DMS79 treated with DMSO at 0.1 percent for 48 hours (cell line): ENCODE data around the gene MAD1L1.

Experiments
- DNase-seq: peaks from one replicate; lab custom pipeline; 2025; lab: John Stamatoyannopoulos, UW

The MAD1L1 gene

DNA sequence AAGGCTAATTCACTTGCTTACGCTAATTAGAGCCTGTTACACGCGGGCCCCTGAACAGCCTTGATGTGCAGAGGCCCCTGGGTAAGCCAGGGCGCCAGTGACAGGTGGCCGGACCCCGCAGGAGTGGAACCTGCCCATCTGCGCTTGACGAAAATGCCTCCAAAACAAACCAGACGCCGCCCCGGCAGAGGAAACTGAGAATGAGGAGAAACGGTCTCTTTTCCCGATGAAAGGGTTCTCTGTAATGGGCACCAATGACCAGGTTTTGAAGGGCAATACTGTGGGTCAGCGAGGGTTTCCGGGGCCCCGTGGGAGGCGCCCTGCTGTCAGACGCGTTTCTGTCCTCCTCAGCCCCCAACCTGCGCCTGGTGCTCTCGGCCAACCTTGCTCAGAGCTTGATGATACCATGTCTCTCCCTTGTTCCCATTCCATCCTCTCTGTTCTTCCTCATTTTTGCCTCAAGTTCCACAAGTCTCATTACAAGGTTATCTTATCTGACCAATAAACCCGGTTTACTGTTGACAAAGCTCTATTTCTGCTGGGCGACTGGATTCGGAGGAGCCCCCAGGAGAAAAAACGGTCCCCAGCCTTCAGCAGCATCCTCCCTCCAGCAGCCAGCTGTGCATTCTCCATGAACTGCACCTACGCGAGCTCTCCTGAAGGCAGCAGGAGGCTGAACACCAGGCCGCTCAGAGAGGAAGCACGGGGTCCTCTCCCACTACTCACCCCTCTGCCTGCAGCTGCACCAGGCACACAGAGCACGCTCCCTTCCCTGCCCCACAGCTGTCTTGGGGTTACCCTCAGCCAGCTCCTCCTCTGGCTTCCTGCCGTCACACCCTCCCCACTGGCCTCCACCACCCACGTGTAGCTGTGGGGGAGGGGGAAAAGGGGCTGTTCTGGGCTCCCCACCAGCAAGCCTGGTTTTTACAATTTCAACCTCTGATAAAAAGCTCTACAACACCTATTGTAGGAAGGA lies 202.0 kb downstream of the MAD1L1 start:
- DNase-seq, result no peak

DNA sequence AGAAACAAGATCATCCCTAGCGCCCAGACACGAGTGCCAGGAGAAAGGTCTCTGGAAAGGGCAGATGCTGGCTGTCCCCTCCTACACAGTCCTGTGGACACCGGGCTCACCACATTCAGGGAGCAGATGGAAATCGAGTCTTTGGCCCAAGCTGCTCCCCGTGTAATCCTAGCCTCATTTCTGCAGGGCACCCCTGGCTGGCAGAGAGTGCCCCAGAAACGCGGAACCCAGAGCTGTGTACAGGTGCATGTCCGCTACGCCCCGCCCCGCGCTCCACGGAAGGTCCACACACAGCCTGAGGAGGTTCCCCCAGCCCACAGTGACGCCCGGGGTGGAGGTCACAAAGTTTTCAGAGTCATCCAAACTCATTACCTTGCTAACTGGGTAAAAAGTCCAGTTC lies 202.8 kb downstream of the MAD1L1 start:
- no peak for DNase-seq

DNA sequence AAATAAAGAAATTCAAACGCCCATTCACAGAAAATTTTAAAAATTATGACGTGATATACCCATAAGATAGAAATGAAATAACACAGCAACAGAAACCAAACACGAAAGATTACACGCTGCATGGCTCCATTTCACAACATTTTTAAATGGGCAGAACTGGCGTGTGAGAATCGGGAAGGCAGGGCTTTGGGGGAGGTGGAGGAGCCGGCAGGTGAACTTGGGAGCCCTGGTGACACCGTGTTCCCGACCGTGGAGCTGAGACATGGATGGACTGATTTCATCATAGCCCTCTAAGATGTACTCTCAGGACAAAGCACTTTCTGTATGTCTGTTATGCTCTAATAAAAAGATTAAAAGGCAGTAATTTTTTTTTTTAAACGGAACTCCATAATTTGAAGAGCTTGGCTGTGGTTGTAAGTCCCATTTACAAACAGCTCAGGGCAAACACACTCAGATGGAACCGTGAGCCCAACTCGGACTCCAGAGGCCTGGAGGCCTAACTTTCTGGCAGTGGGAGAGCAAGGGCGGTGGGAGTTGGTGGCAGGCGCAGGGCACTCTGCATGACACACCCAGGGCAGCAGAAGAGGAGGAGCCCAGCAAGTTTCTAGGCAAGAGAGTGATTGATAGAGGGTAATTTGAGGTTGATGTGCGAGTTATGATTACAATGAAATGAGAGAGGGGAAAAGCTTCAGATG lies 203.4 kb downstream of the MAD1L1 start:
- peak; percentile 20 for DNase-seq

DNA sequence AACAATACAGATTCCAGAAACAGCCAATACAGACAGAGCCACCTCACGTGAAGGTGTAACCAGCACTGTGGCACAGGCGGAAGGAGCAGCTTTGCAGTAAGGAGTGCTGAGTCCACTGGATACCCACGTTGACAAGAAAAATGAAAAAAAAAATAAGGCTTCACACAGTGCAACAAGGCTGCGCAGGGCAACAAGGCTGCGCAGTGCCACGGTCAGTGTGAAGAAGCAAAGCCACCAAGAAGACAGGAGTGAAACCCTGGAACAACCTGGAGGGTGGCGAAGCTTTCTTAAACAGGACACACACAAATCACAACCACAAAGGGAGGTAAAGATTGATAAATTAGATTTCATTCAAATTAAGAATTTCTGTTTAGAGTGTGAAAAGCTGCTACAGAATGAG lies 204.0 kb downstream of the MAD1L1 start:
- DNase-seq, result no peak

DNA sequence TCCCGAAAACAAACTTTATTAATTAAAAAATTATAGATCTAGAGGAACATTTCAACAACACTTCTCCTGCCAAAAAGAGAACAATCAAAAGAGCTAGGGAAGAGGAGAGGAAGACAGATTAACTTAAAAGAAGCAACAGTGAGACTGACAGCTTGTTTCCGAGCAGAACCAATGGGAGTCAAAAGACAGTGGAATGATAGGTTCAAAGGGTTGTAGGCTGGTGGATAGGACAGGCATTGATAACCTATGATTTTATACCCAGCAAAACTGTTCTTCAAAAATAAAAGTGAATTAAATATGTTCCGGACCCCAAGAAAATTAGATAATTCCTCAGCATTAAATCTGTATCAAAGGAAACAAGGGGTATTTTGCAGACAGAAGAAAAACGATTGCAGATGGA lies 207.6 kb downstream of the MAD1L1 start:
- DNase-seq, result no peak

DNA sequence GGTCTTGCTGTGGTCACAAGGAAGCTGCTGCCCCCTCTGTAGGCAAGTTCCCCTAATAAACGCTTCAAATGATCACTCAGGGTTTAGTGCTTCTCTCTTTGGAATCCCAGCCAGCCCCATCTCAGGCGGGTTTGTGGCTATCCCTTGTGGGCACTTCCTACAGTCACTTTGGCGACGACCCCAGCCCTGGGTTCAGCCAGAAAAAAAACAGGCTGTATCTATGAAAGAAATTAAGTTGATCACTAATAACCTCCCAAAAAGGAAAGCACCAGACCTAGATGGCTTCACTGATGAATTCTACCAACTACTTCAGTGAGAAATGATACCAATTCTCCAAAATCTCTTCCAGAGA lies 208.2 kb downstream of the MAD1L1 start:
- DNase-seq, result no peak

DNA sequence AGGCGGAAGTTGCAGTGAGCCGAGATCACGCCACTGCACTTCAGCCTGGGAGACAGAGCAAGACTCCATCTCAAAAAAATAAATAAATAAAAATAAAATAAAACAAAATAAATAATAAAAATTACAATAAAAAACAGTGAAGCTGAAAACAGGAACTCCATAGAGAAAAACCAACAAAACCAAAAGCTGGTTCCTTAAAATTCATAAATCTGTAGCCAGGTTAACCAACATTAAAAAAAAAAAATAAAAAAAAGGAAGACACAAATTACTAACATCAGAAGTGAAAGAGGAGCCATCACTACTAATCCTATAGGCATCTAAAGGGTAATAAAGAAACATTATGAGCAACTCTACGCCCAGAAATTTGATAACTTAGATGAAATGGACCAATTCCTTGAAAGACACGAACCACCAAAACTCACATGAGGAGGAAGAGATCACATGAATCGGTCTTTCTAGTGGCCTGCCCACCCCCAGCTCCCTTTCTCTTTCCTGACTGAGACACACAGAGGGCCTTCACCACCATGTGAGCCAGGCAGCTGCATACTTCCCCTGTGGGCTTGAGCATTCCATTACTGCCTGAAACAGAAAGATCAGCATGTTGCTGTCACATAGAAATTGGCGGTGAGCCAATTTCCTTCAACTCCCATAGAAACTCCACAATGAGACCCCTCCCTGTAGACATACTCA lies 208.7 kb downstream of the MAD1L1 start:
- no peak for DNase-seq

DNA sequence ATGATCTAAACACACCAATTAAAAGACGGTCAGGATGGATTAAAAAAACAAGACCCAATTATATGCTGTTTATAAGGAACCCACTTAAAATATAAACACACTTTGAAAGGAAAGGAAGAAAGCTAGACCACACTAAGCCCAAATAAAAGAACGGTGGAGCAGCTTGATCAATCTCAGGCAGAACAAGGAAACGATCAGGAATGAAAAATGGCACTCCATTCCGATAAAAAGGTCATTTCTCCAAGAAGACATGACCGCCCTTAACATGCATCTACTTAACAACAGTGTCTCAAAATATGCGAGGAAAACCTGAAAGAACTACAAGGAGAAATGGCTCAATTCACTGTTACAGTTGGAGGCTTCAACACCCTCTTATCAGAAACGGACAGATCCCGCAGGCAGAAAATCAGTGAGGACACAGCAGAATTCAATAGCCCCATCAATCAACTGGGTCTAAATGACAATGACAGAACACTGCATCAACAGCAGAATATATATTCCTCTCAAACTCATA lies 210.0 kb downstream of the MAD1L1 start:
- no peak for DNase-seq

DNA sequence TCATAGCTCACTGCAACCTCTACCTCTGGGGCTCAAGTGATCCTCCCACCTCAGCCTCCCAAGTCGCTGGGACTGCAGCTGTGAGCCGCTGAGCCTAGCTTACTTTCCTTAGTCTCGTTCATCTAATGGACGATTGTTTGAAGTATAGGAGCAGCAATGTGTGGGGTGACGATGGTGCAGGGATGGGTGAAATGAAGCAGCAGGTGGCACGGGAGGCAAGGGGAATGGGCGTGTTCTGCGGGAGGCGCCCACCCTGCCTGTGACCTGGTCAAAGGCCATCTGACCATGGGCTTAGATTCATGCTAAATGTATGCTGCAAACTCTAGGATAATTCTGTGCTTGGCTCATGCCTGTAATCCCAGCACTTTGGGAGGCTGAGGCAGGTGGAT lies 210.7 kb downstream of the MAD1L1 start:
- no peak for DNase-seq

DNA sequence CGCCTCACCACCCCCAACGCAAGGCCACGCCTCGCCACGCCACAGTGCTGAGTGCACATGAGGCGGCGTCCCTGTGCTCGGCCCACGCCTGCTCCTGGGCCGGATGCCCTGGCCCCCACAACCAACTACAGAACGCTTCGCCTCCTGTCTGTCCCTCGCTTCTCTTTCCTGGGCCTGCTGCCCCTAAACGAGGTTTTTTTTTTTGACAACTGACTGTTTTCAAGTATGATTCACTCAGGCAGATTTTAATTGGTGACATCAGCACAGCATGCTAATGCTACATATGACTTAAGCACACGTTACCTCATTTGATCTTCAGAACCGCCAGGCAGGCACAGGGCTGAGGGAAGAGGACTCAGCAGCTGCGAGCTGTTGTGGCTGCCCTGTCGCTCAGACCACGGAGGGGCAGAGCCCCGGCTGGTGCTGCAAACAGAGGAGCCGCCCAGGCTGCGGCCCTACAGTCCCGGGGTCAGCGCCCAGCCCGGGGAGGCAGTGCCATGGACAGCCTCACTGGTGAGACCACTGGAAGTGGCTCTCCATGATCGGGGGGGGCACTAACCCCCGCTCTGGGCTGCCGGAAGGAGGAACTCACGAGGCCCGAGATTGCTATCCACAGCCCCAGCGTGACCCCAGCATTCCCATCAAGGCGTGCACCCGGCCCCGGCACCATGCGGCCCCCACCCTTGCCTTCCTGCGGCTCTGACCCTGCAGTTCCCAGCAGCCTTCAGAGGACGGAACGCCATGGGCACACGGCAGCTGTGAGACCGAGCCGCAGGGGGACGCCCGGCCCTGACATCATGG lies 212.8 kb downstream of the MAD1L1 start:
- no peak for DNase-seq

DNA sequence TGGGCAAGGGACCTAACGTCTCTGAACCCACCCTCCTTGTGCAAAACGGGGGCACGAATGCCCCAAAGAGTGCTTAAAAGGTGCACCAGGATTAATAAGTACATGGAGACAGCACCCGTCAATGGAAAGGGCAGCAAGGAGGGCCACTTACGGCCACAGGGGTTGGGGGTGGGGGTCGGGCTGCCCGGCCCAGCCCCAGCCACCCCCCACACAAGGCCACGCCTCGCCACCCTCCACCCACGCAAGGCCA lies 213.4 kb downstream of the MAD1L1 start:
- no peak for DNase-seq

DNA sequence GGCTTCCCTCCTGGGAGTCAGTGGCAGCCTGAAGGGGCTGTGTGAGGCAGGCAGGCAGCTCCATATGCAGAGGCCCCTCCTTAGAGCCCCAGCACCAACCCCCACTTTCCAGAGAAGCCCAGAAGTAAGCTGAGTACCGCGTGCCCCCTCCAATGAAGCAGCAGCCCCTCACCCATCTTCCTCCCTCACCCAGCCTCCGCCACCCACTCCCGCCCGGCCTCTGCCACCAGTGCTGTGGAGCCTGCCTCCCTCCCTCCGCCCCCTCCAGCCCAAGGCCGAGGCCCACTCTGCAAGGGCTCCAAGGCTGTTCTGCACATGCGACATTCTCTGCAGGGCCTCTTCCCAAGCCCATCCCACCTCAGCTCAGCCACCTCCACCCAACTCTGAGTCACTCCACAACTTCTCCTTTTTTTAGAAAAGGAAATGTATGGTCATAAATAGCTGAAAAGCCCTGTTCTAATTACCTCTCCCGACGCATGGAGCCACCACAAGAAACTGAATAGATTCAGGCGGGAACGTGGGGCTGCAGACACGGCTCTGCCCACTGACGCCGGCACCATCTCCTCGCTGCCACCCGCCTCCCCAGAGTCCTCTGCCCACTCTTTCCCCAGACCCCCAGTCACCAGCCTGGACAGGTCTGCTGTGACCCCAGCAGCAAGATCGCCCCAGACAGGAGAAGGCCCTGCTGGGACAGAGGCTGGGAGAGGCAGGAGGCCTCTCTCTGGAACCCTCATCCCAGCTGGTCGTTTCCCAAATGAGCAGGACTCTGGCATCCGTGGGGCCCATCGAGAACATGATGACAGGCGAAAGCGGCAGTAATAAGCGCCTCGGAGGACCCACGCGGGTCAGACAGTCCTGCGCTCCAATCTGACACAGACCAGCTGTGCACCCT lies 213.9 kb downstream of the MAD1L1 start:
- no peak for DNase-seq

DNA sequence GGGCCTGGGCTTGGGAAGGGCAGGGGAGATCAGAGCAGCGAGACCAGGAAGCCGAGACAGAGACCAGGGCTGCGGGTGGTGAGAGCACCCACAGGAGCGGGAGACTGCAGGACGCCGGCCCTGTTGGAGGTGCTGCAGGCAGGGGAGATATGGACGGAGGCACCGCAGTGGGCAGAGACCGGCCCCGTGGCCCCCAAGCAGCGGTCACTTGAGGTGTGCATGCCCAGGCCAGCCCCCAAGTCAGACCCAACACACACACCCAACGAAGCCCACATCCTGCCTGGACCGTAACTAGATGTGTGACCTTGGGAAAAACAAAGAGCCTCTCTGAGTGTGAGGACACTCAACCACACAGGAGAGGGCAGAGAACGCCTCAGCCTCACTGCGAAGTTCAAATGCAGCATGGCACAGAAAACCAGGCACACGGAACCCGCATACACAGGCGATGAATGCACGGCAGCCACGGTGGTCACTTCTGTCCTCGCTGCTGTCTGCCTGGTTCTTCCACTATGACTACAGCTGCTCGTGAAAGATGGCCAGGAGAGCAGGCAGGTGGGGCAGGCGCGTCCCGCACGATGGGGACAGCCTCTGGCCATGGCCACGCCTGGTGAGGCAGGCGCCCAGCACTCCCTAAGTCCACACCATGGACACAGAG lies 214.7 kb downstream of the MAD1L1 start:
- DNase-seq, result no peak

DNA sequence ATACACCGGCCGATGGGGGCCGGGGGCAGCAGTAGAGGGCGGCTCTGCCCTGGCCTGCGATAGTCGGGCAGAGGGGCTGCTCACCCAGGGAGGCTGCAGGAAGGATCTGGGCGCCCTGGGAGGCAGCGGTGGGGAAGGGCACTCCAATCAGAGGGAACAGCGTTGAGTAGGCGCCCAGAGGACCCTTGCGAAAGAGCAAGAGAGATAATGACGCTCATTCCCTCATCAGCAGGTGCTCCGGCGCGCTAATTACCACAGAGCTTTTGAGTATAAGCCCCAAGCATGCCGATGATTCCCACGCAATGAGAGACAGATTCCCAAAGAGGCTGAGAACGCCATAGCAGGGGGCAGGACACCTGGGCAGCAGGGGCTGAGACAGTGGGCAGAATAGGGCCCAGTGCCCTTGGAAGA lies 215.3 kb downstream of the MAD1L1 start:
- DNase-seq, result no peak

DNA sequence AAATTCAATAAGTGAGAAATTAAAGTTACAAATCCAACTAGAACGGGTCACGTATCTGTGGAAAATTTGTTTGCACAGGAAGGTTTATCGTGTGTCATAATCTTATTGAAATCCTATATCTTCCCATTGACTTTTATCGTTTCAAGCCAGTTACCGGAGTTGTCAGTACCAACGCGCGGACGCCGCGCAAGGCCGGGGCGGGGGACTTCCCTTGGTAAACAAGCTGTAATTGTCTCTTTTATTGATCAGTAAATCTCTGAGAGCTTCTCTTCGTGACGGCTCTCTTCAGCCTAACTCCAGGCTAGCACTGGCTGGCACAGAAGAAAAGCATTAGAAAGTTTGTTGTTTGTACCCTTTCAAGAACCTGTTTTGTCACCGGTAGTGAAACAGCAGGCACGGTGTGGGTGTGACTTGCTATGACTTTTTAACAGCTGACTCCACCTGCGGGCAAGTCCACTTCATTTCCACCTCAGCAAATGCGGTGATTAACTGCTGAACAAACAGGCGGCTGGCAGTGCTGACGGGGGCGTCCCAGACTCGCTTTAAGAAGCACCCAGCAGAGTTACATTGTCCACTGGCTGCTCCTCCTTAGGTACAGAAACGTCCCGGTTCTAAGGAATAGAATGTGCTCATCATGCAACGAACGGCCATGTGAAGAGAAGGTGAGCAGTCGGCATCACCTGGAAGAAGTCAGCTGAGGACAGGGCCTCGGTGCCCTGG lies 215.8 kb downstream of the MAD1L1 start:
- DNase-seq, result no peak

DNA sequence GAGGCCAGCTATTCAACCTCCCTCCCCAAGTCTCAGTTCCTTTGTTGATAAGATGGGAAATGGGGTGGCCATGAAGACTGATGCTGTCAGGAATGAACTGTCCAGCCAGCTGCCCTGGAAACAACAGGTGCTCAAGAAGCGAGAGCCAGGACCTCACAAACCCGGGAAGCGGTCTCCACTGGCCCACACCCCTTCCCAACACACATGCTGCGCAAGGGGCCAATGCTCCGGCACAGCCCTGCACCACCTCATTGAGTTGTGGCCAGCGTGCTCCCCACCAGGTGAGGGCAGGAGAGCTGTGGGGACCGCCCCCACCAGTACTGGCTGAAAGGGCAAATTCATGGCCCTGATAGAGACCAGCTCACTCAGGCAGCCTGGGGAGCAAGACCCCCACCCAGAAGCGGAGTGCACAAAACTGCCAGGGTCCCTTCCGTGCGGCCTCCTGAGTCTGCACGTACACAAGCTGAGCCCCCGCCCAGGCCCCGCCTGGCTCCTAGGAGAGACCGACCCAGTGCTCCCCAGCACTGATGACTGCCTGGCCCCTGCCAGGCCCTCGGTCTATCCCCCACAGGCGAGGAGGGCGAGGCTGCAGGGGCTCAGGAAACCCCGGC lies 216.6 kb downstream of the MAD1L1 start:
- no peak for DNase-seq

DNA sequence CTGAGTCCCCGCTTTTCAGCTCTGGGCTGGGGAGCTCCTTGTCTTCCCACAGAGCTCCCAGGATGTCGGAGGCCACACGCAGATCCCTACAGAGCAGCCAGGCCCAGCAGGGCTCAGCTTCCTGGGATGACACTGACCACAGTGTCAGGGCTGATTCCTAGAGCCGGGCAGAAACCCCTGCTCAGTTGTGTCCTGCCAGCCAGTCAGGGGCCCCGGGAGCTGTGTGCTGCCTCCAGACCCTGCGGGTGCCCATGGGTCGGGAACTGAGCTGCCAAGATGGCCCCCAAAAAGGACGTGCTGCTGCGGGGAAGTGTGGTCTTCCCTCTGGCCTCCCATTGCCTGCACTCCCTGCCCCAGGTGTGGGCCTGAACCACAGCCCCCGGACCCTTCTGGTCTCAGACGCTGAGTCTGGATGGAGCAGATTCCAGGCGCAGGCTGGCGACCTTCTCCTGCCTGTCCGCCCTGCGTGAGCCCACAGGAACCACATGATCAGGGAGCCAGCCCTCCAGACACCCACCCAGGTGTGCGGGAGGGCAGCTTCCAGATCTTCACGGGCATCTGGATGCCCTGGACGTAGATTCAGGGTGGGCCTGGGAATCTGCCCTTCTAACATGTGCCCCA lies 217.4 kb downstream of the MAD1L1 start:
- no peak for DNase-seq

DNA sequence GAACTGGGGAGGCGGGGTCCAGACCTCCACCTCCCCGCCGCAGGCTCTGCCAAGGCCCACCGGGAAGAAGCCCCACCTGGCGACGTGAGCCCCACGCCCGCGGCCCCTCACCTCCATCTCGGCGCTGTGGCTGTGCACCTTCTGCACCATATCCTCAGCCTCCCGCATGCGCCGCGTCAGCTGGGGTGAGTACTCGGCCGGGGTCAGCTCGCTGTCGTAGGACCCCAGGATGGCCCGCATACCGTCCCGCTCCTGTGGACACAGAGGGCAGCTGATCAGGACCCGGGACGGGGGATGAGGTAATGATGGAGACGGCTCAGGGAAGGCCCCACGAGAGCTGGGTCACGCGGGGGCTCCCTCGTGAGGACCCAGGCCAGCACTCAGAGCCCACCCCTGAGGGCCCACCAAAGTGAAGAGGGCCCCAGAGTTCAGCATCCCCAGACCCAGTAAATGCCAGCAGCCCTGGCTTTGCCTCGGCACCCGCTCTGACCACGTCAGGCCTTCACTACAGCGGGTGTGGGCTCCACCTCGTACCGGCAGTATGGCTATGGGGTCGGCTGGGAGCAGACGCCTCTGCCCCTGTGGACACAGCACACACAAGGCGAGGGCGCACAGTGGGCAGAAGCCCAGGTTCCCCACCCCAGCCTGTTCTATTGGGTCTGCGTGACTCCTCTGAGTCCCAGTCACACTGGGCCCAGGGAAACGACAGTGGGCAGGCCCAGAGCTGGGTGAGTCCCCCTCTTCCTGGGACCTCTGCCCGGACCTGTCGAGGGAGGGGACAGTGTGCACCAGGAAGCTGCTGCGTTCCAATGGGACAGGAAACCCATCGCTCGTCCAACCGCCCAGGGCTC lies 218.1 kb downstream of the MAD1L1 start:
- no peak for DNase-seq
